Activated CD4-positive, alpha-beta T cell treated with anti-CD3 and anti-CD28 coated beads, Interleukin-2, amount 50 U/mL, for 16 hours (primary cell): Measurements from ENCODE around the gene G6PC1.
"Not testable (repeated sequence)": the region's sequence is repeated elsewhere in the genome, so short reads cannot be mapped to it uniquely, and the experiment has no call there.

Experiments
- DNase-seq: peaks from one replicate; pipeline ENCODE4 v3.0.0-alpha.2; 2020

The G6PC1 gene

DNA sequence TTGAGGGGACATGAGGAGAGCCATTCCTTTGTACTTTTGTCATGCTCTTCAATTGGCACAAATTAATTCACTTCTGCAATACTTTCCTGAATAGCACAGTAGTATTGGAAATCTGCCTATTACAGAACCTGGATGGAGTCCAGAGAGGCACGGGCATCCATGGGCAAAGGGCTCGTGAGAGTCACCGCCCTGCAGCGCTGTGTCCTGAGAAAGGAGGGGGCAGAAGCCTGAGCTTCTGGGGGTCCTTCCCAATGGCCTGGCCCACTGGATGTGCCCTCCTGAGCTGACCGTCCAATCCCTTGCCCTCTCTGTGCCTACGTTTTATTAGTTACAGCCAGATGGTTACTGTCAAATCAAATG is 3.5 kb downstream of the G6PC1 start:
- DNase-seq: no peak

DNA sequence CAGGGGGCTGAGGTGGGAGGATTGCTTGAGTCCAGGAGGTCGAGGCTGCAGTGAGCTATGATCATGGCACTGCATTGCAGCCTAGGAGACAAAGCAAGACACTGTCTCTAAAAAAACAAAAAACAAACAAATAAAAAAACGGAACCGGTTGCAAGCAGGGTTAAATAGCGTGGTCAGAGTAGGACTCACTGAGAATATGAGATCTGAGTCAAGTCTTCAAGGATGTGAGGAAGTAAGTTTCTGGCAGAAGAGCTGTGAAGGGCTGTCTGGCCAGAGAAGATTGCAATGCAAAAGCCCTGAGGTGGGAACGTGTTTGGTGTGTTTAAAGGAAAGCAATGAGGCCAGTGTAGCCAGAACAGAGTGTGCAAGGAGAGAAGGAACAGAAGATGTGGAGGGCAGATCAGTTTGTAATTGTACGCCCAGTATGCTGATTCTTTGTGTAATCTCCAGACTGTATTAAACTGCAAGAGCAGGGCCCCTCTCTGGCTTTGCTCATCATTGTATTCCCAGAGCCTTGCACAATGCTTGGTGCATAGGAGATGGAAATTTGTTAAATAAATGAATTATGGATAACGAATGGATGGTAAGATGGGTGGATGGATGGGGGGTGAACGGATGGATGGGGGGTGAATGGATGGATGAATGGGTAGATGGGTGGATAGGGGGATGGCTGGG is 6.3 kb downstream of the G6PC1 start:
- DNase-seq: no peak

DNA sequence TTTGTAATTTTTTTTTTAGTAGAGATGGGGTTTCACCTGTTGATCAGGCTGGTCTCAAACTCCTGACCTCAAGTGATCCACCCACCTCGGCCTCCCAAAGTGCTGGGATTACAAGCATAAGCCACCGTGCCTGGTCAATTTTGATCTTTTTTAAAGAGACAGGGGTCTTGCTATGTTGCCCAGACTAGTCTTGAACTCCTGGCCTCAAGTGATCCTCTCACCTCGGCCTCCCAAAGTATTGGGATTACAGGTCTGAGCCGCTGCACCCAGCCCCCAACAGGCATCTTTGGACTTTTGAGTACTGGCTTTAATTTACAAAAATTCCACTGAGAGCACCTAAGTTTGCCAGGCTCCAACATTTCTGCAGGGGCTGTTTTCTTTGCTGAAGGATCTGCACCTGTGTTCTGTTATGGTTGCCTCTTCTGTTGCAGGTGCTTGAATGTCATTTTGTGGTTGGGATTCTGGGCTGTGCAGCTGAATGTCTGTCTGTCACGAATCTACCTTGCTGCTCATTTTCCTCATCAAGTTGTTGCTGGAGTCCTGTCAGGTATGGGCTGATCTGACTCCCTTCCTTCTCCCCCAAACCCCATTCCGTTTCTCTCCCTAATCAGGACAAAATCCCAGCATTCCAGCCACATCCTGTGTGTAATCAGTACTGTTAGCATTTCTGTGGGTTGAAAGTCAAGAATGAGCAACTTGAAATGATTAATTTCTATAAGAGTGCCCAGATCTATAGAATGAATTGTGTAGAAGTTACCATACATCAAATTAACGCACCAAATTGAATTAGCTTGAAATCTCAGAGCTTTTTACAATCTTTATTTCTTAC is 8.5 kb downstream of the G6PC1 start:
- DNase-seq: no peak

DNA sequence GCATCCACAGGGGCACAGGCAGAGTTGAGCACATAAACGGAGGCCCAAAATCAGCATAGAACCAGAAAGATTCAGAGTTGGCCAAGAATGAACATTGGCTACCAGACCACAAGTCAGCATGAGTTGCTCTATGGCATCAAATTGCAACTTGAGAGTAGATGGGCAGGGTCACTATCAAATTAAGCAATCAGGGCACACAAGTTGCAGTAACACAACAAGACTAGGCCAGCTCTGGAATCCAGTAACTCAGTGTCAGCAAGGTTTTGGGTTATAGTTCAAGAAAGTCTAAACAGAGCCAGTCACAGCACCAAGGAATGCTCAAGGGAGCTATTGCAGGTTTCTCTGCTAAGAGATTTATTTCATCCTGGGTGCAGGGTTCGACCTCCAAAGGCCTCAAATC is 12.9 kb downstream of the G6PC1 start:
- DNase-seq: no peak

DNA sequence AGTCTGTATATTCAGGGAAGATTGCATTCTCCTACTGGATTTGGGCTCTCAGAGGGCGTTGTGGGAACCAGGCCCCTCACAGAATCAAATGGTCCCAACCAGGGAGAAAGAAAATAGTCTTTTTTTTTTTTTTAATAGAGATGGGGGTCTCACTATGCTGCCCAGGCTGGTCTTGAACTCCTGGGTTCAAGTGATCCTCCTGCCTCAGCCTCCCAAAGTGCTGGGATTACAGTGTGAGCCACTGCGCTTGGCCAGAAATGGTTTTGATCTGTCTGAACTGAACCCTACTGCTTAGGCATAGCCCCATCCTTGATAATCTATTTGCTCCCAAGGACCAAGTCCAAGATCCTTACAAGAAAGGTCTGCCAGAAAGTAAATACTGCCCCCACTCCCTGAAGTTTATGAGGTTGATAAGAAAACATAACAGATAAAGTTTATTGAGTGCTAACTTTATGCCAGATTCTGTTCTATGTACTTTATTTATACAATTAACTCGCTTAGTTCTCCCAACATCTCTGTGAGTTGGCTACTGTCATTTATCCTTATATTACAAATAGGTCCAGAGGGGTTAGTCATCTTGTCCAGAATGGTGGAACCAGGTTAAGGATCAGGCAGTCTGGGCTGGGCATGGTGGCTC is 13.5 kb downstream of the G6PC1 start:
- no peak for DNase-seq

DNA sequence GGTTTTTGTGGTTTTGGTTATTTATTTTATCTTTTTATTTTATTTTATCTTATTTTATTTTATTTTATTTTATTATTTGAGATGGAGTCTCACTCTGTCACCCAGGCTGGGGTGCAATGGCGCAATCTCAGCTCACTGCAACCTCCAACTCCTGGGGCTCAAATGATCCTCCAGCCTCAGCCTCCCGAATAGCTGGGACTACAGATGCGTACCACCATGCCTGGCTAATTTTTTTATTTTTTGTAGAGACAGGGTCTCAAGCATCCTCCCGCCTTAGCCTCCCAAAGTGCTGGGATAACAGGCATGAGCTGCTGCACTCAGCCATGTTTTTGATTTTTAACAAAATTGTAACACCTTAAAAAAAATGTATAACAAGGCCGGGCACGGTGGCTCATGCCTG is 14.7 kb downstream of the G6PC1 start:
- not testable (repeated sequence) for DNase-seq

DNA sequence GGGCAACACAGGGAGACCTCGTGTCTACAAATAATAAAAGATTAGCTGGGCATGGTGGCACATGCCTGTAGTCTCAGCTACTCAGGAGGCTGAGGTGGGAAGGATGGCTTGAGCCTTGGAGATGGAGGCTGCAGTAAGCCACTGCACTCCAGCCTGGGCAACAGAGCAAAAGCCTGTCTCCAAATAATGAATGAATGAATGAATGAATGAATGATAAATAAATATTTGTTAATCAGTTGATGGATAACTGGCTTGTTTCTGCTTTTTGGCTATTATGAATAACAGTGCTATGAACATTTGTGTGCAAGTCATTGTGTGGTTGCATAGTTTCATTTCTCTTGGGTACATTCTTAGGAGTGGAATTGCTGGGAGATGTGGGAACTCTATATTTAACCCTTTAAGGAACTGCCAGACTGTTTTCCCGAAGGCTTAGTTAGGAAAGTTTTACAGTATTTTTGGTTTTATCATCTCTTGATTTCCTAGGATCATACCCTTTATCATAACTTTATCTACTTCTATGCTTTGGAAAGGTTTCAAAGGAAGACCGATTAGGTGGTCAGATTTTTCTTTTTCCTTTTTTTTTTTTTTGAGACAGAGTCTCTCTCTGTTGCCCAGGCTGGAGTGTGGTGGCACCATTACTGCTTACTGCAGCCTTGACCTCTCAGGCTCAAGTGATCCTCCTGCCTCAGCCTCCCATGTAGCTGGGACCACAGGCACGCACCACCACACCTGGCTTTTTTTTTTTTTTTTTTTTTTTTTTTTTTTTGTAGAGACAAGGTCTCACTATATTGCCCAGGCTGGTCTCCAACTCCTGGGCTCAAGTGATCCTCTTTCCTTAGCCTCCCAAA is 16.0 kb downstream of the G6PC1 start:
- DNase-seq: not testable (repeated sequence)

DNA sequence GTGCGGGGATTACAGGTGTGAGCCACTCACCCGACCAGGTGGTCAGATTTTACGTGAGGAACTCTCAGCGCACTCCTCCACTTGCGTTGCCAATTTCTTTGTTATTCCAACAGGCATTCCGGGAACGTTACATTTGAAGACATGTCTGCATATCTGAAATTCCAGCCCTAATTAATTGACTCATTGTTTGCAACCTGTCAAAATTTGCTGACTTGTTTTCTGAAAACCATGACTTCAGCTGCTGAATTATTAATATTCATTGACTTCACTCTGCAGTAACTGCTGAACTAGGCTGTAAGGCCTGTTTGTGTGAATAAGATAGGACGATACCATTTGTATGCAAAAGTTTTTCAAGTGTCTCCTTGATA is 16.6 kb downstream of the G6PC1 start:
- DNase-seq: no peak

DNA sequence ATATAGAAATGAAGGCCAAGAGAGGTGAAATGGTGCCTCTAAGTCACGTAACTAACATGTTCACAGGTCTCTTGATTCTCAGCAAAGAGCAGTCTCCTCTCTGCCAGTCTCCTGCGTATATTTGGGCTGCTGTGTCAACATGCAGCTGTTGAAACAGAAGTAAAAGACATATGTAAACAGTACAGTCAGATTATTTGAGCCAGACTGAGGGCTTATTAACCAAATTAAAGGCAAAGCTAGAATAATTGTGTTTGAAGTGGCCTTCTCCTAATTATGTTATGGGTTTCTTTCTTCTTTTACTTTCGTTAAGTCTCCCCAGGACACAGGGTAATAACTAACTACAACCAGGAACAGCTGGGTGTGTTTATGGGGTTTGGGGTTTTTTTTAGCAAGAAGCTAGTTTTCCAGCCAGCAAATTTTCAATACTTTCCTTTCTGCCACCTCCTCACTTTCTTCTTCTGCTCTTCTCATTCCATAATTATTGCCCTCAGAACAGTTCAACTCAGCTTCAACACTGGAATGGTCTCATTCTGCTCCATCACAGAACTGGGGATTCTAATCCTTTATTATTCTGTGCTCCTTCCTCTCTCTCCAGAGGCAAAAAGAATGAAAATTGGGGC is 18.4 kb downstream of the G6PC1 start:
- DNase-seq: no peak

DNA sequence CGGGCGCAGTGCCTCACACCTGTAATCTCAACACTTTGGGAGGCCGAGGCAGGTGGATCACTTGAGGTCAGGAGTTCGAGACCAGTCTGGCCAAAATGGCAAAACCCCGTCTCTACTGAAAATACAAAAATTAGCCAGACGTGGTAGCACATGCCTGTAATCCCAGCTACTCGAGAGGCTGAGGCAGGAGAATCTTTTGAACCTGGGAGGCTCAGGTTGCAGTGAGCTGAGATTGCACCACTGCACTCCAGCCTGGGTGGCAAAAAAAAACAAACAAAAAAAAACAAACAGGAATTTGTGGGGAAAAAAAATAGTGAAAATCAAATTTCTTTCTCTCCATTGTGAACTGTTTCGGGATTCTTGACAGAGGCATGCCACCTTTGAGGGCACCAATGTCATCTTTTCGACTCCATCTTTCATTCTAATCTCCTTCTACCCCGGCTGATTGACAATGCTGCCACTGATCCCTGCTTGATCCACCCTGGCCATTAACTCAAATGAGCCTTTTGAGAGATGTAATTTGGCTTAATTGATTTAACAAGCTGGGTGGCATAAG is 19.0 kb downstream of the G6PC1 start:
- DNase-seq: not testable (repeated sequence)

DNA sequence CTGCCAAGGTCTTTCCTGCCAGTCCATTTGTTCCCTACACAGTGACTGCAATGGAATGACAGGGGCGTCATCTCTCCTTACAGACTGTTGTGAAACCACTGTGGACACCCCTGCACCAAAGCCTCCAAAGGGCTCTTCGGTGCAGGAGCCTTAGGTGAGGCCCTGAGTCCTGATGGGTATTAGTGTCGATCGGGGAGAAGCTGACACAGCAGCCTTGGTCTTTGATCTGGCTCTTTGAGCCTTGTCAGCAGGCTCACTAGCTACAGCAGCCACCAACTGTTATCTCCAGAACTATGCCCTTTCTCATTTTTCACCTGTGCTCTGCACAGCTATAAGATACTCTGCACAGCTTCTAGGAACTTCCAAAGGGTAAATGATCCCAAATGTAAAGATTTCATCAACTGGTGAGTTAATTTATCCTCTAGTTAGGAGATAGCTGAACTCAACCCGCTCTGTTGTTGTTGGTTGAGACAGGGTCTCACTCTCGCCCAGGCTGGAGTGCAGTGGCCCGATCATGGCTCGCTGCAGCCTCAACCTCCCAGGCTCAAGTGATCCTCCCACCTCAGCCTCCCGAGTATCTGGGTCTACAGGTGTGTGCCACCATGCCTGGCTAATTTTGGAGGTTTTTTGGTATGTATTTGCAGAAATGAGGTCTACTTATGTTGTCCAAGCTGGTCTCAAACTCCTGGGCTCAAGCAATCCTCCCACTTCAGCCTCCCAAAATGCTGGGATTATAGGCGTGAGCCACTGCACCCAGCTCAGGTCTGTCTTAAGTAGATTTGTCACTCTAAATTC is 19.7 kb downstream of the G6PC1 start:
- DNase-seq: no peak

DNA sequence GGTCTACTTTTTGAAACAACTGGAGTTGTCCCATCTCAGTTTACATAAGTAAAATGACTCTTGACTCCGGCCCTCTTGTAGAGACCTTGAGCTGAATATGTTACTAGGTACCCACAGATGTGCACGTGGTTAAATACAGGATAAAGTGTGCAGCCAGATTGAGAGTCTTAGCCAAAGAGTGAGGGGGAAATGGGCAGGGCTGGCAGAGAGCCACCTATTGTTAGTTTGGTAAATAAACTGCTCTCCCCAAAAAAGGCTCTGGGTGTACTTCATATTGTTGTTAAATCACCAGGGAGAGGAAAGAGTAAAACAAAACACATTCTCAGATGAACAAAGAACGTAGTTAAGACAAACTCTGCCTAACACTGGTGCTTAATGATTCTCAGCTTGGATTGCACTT is 20.3 kb downstream of the G6PC1 start:
- DNase-seq: no peak

DNA sequence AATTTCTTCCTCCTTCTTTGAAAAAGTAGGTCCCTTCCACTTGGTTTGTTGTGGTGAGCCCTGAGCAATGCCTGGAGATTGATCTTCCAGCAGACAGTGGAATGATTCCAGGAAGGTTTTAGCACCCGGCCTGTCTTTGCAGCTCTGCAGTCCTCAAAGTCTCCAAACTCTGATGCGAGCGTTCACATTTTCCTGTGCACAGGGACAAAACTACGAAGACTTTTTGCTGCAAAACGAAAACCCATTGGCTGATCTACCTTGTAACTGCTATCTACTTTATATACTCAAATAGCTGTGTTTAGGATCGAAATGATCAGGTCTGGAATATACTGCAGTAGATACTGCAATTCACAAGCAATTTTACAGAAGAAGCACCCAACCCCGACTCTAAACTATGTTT is 21.7 kb downstream of the G6PC1 start:
- DNase-seq: no peak

DNA sequence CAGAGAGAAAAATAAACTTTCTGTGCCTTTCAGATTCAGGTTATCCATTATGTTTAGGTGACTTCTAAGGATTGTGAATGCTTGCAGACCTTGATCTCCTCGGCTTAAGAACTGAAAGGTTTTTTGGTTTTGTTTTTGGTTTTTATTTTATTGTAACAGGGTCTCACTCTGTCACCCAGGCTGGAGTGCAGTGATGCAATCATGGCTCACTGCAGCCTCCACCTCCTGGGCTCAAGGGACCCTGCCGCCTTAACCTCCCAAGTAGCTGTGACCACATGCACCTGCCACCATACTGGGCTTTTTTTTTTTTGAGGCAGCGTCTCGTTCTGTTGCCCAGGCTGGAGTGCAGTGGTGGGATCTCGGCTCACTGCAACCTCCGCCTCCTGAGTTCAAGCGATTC is 22.9 kb downstream of the G6PC1 start:
- not testable (repeated sequence) for DNase-seq

DNA sequence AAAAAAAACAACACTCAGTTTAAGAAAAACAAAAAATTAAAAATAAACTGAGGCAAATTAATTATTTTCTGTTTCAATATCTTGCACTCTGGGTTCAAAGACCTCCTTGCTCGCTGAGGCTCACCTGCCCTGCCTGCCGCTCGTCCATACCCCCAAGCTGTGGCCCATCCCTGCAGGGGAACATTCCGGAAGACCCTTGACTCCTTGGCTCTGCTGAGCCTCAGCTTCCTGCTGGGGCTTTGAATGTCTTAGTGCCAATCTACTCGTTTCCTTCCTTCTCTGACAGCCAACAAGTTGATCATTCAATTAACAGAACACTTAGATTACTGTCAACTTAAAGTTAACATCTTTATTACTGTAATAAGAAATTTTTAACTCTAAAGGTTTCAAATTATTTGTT is 24.3 kb downstream of the G6PC1 start:
- no peak for DNase-seq

DNA sequence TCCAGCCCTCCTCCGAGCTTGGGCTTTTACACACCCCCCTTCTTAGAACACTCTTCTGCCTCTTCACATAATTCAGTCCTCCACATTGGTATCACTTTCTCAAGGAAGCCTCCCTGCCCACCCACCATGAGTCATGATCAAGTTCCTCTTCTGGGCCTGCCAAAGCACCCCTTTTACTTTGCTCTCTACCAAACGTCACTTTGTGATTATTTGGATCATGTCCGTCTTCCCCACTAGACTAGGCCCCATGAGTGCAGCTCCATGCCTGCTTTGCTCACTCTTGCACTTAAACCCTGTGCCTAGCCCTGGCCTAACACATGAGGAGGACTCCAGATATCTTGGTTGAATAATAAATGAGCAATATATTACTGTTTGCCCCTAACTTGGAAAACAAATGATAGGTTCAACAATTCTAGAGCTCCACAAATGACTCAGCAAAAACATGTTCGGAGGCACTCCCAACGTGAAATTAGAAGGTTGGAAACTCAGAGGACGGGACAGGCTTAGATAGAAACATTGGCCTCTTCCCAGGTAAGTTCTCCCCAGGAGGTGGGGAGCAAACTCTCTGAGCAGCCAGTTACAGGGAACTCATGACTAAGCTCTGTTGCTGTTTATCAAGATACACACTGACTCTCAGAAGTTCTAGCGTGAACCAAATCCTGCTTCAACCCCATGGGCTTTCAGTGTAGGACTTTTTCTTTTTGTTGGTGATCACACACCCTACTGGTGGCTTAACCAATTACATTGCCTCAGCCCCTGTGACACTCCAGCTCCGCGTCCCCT is 28.3 kb downstream of the G6PC1 start:
- DNase-seq: peak; percentile 72

DNA sequence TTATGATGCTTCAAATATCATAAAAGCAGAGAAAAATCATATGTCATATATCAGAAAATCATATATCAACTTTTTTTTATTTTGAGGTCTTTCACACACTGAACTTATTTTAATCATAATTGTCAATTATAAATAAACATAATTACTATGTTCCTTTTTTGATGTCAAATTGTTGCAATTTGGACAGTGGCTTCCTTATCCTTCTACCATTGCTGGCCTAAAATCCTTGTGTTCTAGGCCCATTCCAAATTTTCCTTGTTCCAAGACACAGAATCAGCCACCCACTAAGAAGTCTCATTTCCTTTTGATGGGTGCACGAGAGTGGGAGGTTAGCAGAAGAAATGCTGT is 28.9 kb downstream of the G6PC1 start:
- no peak for DNase-seq

DNA sequence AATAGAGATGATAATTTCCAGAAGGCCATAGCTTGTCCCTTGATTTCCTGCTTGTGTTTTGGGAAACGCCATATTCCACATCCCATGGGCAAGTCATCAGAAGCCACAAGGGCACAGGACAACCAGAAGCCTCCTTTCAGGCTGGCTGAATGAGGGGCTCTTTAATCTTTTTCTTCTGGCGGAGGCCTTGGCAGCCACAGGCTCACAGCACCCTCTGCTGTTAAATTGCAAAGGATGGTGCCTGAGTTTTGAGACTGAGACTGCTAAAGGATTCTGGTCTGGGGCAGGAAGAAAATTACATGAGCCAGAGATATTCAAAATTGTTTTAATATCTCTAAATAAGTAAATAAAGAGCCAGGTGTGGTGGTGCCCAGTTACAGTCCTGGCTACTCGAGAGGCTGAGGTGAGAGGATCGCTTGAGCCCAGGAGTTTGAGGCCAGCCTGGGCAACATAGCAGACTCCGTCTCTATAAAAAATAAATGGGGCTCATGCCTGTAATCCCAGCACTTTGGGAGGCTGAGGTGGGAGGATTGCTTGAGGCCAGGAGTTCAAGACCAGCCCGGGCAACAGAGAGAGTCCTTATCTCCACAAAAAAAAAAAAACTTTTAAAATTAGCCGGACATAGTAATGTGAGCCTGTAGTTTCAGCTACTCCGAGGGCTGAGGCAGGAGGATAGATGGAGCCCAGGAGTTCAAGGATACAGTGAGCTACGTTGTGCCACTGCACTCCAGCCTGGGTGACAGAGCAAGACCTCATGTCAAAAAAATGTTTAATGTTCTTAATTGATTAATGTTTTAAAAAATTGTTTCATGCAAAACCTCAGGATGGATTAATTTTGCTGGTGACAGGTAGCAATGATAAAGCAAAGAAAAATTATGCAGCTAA is 37.4 kb downstream of the G6PC1 start:
- peak; percentile 48 for DNase-seq

DNA sequence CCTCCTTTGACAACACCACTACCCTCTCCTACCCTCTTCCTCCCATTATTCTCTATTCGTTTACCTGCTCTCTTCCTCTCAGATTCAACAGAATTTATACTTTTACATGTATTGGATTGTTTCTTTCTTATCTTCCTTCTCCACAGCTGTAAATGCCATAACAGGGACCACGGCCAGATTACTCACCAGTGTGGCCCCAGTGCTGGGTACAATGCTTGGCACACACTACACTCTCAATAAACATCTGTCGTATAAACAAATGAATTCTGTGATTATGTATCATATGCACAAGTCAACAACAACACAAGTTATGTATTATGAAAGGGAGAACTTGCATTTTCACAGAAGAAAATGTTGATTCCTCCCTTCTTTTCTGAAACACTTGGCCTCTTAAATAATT is 43.6 kb downstream of the G6PC1 start:
- DNase-seq: no peak

DNA sequence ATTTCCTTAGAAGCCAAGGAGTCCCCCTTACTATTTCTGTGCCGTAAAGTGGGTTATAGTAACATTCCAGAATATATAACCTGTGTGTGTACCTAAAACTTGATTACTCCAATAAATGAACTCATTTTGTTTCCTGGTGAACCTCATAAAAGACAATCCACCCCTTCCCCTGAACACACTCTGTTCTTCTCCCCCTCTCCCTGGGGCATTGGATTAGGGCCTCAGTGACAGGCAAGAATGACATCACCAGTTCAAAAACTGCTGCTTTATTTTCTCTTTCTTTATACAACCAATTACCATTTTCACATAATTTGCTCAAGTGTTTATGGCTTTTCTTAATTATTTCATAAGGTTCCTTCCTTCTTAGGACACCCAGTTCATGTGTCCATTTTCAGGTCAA is 46.2 kb downstream of the G6PC1 start:
- DNase-seq: no peak
